Stimulated activated CD8-positive, alpha-beta memory T cell treated with anti-CD3 and anti-CD28 coated beads, Interleukin-4, amount 100 ng/mL, for 48 hours (primary cell): ENCODE measurements around the gene NSUN6.
"Not testable (repeated sequence)": the region's sequence is repeated elsewhere in the genome, so short reads cannot be mapped to it uniquely, and the experiment has no call there.

Experiments
- DNase-seq: peaks from one replicate; pipeline ENCODE4 v3.0.0-alpha.2; 2020

Gene NSUN6

GRCh38 chr10:18659125-18659818 is 7.9 kb upstream of the NSUN6 start, which contains the start of gene ARL5B:
ARL5B (plus strand) TSS chr10:18659431; CDS start chr10:18659638, 207 bp downstream.
- DNase-seq, result peak; percentile 97

GRCh38 chr10:18658271-18659124 is 7.1 kb upstream of the NSUN6 start:
- DNase-seq, result peak; percentile 44

DNA sequence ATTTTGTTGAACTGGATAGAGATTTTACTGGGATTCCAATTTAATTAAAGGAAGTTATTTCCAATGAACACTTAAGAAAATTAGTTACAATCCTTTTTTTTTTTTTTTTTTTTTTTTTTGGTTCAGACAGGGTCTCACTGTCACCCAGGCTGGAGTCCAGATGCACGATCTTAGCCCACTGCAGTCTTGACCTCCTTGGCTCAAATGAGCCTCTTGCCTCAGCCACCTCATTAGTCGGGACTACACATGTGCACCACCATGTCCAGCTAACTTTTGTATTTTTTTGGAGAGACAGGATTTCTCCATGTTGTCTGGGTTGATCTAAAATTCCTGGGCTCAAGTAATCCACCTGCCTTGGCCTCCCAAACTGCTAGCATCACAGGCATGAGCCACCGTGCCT is 5.3 kb upstream of the NSUN6 start:
- DNase-seq, result no peak

GRCh38 chr10:18653112-18653511 is 1.7 kb upstream of the NSUN6 start:
- no peak for DNase-seq

DNA sequence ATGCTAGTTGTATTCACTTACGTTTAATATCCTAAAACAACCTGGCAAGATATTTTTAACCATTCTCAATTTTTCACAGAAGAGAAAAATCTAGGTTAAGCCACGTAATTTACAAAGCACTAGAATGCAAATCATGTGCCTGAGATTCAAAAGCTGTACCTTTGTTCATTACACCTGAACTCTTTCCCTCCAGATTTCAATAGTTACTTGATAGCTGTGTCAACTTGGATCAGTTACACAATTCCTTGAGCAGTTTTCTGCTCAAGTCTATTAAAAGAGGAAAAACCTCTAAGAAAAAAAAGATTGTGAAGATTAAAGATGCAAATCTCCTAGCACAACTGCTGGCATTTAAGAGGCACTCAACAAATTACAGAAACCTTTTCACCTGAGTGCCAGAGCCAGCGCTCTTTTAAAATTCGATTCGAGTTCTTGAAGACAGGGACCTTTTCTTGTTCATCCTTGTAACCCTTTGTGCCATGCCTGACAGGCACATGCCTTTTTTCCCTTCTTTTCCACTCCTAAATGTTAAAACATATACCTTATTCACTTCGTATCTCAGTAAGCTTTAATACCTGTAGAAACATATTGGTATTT is 886 bp downstream of the NSUN6 start:
- DNase-seq, result no peak

GRCh38 chr10:18649364-18649959 is 1.9 kb downstream of the NSUN6 start:
- no peak for DNase-seq

- DNase-seq, result no peak
Observed at GRCh38 chr10:18647945-18648344, 3.4 kb downstream of the NSUN6 start.

DNA sequence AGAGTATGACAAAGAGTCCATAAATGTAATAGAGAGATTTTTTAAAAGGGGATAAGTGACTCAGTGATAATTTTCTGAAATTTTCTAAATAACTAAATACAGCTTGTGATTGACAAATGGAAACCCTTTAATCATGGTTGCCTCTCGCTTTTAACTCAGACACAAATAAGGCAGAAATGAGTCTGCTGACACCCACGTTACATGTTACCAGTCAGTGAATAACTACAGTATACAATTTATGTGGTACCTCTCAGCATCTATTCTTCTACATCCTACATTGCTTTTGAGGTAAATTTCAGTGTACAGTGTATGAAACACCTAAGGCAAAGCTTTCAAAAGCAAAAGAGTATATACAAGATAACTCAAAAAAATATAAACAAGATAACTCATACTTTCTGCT is 4.2 kb downstream of the NSUN6 start:
- no peak for DNase-seq

DNA sequence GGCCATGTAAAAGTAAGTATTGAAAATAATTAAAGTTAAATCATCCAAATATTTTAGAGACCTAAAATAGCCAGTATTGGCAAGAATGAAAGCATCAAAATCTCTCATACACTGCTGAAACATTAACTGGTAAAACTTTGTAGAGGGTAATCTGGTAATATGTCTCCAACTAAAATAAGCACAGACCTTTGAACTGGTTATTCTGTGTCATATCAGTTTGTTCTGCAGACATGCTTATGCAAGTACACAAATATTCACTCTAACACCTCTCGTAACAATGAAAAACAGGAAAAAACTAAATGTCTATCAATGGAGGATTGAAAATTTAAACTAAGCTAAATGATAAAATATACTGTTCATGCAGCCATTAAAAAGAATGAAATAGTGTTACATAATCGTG is 11.7 kb downstream of the NSUN6 start:
- not testable (repeated sequence) for DNase-seq

DNA sequence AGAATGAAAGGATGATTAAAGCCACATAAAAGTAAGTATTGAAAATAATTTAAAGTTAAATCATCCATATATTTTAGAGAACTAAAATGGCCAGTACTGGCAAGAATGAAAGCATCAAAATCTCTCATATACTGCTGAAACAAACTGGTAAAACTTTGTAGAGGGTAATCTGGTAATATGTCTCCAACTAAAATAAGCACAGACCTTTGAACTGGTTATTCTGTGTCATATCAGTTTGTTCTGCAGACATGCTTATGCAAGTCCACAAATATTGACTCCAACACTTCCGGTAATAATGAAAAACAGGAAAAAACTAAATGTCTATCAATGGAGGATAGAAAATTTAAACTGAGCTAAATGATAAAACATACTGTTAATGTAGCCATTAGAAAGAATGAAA is 14.0 kb downstream of the NSUN6 start:
- DNase-seq, result not testable (repeated sequence)

- no peak for DNase-seq
Observed at GRCh38 chr10:18635995-18636394, 15.4 kb downstream of the NSUN6 start.

DNA sequence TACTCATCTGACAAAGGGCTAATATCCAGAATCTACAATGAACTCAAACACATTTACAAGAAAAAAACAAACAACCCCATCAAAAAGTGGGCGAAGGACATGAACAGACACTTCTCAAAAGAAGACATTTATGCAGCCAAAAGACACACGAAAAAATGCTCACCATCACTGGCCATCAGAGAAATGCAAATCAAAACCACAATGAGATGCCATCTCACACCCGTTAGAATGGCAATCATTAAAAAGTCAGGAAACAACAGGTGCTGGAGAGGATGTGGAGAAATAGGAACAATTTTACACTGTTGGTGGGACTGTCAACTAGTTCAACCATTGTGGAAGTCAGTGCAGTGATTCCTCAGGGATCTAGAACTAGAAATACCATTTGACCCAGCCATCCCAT is 18.9 kb downstream of the NSUN6 start:
- not testable (repeated sequence) for DNase-seq

- DNase-seq, result peak; percentile 78
Observed at GRCh38 chr10:18627452-18628018, 23.9 kb downstream of the NSUN6 start.

GRCh38 chr10:18625886-18626285 is 25.5 kb downstream of the NSUN6 start:
- DNase-seq, result no peak

GRCh38 chr10:18623671-18624070 is 27.7 kb downstream of the NSUN6 start:
- DNase-seq, result not testable (repeated sequence)

DNA sequence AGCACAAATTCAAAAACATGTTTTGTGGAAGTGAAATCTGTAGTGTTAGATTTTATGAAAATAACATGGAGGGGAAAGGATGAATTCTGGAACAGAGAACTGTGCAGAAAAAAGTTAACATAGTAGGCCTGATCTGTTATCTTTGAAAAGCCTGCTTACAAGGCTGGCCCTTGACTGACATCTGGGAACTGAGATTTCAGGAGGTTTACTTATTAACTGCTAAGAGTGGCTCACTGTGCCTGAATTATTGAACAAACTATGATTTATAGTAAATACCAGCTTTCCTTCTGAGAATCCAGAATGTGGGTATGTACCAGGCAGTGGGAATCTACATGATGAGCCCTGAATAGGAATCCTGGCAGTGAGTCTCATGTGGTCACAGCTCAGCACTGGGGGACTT is 30.5 kb downstream of the NSUN6 start:
- DNase-seq, result no peak

DNA sequence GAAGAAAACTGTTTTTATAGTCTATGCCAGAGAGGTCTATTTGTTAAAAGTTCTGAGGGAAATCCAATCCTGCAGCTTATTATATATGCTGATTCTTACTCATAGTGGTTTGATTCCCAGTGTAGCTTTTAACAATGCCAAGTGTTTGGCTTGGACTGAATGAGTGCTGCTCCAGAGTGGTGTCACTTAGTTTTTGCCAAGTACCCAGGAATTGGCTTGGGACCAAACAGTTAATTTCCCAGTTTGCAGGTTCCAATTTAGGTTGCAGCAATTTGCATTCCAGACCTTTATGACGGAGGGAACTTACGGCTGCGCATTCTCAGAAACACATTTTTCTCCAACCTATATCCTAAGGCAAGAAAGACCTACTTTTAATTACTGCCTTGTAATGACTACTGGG is 32.4 kb downstream of the NSUN6 start:
- DNase-seq, result no peak

DNA sequence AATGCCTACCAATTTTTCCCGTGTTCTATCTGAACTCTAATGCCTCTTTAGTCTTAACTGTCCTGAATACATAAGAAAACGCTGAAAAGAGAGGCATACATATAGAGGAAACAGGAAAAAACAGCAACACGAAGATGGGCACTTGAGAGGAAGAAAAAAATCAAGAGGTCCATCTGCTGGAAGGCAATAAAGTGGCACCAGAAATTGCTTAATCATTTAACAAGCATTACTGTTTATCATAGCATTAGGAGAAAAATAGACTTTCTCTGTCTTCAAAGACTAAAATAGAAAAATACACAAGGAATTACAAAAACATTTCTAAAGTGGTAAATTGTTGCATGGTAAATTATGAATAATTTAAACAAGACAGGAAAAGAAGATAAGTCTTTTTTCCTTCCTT is 35.0 kb downstream of the NSUN6 start:
- DNase-seq, result no peak

DNA sequence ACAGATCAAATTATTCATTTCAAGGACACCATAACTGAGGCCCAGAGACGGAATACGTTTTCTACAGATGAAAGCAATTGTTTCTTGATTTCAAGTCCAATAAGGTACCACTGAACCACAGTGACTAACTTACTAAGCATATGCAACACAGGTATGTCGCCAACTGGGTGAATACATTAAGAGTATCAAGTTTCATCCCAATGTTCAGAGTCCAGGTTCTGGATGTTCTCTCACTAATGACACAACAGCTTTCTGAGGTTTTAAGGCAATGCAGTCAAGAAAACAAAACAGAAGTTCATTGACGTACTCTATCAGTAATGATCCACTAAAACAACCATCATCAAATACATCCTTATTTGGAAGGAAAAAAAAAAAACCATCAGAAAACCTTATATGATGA is 35.8 kb downstream of the NSUN6 start:
- DNase-seq, result no peak

DNA sequence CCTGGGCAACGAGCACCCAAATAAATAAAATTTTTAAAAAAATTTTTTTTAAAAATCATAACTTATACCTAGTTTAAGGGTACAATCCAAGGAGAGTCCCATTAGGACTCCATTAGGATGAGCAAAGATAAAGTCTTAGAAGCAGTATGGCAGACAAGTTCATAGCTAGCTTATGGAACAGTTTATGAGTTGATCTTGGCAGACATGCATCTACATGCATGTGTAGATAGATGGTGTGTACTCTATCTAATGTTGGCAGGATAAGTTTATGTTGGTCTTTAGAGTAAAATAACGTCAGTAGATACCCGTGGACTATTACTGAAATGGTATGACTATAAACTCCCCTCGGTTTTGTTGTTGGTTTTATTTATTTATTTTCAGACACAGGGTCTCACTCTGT is 40.2 kb downstream of the NSUN6 start:
- DNase-seq, result no peak

- no peak for DNase-seq
Observed at GRCh38 chr10:18610517-18610916, 40.9 kb downstream of the NSUN6 start.

DNA sequence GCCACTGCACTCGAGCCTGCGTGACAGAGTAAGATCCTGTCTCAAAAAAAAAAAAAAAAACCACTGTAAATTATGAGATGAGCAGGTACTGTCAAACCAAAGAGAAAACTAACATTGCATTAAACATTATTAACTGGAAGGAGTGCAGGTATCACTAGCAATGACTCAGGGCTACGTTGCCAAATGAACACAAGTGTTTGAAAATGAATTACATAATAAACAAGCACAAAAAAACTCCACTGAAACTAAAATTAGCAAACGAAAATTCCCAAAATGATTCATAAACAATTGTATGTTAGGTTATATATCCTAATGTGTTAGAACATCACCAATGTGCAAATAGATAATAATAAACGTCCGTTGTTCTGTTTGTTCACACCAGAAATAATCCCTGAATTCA is 42.8 kb downstream of the NSUN6 start:
- DNase-seq, result no peak
